Kidney (tissue), 14 donors: ENCODE data around the gene DLGAP1. TPM values are rescaled to one million over a fixed set of nuclear protein-coding genes. Genes with fewer than 3 reads are reported as not detected.

Experiments
- DNase-seq, 5 donors: peaks; one replicate each; pipeline ENCODE4 v3.0.0-alpha.2; 2013 to 2020
- FAIRE-seq: peaks from 2 replicates; lab custom pipeline; 2012; peaks lifted over from hg19 to GRCh38; lab: Jason Lieb, UNC
- H3K27ac ChIP-seq, 2 donors: one replicate each; pipeline ENCODE4 v1.7.0; 2013; ENCODE audit warnings: low read depth in 2 of 2, low read length in 2 of 2, inconsistent platforms in 1 of 2
- H3K27me3 ChIP-seq: one replicate; pipeline ENCODE4 v1.7.1; 2013; ENCODE audit warnings: low read length, inconsistent platforms; ENCODE audit not compliant: control insufficient read depth, insufficient read depth
- H3K36me3 ChIP-seq, 3 donors: one replicate each; pipeline versions ENCODE4 v1.7.0 to v1.7.1; 2013; ENCODE audit warnings: low read length in 3 of 3, control low read depth in 1 of 3, inconsistent platforms in 1 of 3; ENCODE audit not compliant: insufficient read depth in 3 of 3, control insufficient read depth in 2 of 3
- H3K4me1 ChIP-seq, 3 donors: one replicate each; pipeline versions ENCODE4 v1.7.0 to v1.7.1; 2013; ENCODE audit warnings: low read length in 3 of 3, inconsistent platforms in 1 of 3, low read depth in 1 of 3; ENCODE audit not compliant: control insufficient read depth in 2 of 3, insufficient read depth in 2 of 3
- H3K4me3 ChIP-seq, 3 donors: one replicate each; pipeline versions ENCODE4 v1.7.0 to v1.8.1; 2013; ENCODE audit warnings: low read length in 3 of 3, control low read depth in 1 of 3, inconsistent platforms in 1 of 3
- H3K9ac ChIP-seq, 3 donors: one replicate each; pipeline versions ENCODE4 v1.7.0 to v1.7.1; 2013; ENCODE audit warnings: low read length in 3 of 3, control low read depth in 1 of 3, inconsistent platforms in 1 of 3
- H3K9me3 ChIP-seq, 3 donors: one replicate each; pipeline versions ENCODE4 v1.7.0 to v1.7.1; 2013; ENCODE audit warnings: low read length in 3 of 3, control low read depth in 1 of 3, inconsistent platforms in 1 of 3; ENCODE audit not compliant: control insufficient read depth in 2 of 3, insufficient read depth in 1 of 3
- intact Hi-C: fragments of 100-400 bp; cut with DNase I; formaldehyde crosslinking; loops from one replicate; pipeline ENCODE4 v1.11.1; 2022
- polyA plus RNA-seq: library from polyadenylated mRNA; stranded (reverse); fragments of 350-450 nt; fragmentation: Illumina TruSeq; extraction: RNeasy Lipid Tissue Mini Kit (QIAGEN cat#74804); gene quantifications from one replicate; pipeline ENCODE4 v1.2.3, GENCODE V29; 2014; ENCODE audit warnings: low read depth, low replicate concordance; ENCODE audit not compliant: insufficient read depth
- total RNA-seq: library from RNA; stranded (reverse); fragmentation: NEBNext Ultra II Directional; extraction: Animal tissue kit (Norgen Biotek cat#: 25700); gene quantifications from one replicate; pipeline ENCODE4 v1.2.1, GENCODE V29; 2021
- TF ChIP-seq, protein P1 (sequence below): IDR thresholded peaks from 3 replicates; pipeline ENCODE4 v1.5.1; 2012; ENCODE audit warnings: mild to moderate bottlenecking, moderate library complexity, borderline replicate concordance; ENCODE audit not compliant: insufficient read depth; ENCODE audit errors: extremely low read depth
- donor health status: control.
- donor health status: control.
- donor health status: control.
- donor health status: control.
- donor health status: control.
- donor health status: DM: yes; HTN: yes; CAD: no.
- donor health status: Normal renal cell carcinoma (clear cell type).

DLGAP1 gene
- total and polyA plus RNA-seq, 2 donors from 2014 or later: 1.2 to 32.8 TPM

- no peak overlapping the region for H3K4me3 ChIP-seq
- no peak overlapping the region for H3K27ac ChIP-seq
- DNase-seq: no peak
- no peak overlapping the region for H3K9ac ChIP-seq
- no peak for FAIRE-seq
- H3K9me3 ChIP-seq: no peaks in the 10 kb centered on the region
- H3K4me1 ChIP-seq: no peaks in the 10 kb centered on the region
- H3K36me3 ChIP-seq: no peaks in the 10 kb centered on the region
- TF ChIP-seq, protein P1, sequence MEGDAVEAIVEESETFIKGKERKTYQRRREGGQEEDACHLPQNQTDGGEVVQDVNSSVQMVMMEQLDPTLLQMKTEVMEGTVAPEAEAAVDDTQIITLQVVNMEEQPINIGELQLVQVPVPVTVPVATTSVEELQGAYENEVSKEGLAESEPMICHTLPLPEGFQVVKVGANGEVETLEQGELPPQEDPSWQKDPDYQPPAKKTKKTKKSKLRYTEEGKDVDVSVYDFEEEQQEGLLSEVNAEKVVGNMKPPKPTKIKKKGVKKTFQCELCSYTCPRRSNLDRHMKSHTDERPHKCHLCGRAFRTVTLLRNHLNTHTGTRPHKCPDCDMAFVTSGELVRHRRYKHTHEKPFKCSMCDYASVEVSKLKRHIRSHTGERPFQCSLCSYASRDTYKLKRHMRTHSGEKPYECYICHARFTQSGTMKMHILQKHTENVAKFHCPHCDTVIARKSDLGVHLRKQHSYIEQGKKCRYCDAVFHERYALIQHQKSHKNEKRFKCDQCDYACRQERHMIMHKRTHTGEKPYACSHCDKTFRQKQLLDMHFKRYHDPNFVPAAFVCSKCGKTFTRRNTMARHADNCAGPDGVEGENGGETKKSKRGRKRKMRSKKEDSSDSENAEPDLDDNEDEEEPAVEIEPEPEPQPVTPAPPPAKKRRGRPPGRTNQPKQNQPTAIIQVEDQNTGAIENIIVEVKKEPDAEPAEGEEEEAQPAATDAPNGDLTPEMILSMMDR: no peak
- H3K27me3 ChIP-seq: no peaks in the 10 kb centered on the region
- intact Hi-C loops: no loop called here
These were observed 51.3 kb downstream of the DLGAP1 start for GRCh38 chr18:4403836-4404235.

- no peaks in the 10 kb centered on the region for H3K27me3 ChIP-seq
- FAIRE-seq (no peak), DNase-seq (no peak)
- H3K27ac ChIP-seq: no peak overlapping the region
- H3K9me3 ChIP-seq: no peaks in the 10 kb centered on the region
- intact Hi-C loops: no loop called here
- H3K36me3 ChIP-seq: no peaks in the 10 kb centered on the region
- TF ChIP-seq, protein P1: no peak
- H3K9ac ChIP-seq: no peak overlapping the region
- no peaks in the 10 kb centered on the region for H3K4me1 ChIP-seq
- no peak overlapping the region for H3K4me3 ChIP-seq
These were observed 54.2 kb downstream of the DLGAP1 start for GRCh38 chr18:4400911-4401310.

- Histone ChIP-seq H3K9ac (no peak overlapping the region), H3K4me1 (no peaks in the 10 kb centered on the region), H3K27me3 (no peaks in the 10 kb centered on the region), H3K27ac (no peak overlapping the region), H3K4me3 (no peak overlapping the region), H3K36me3 (no peaks in the 10 kb centered on the region), H3K9me3 (no peaks in the 10 kb centered on the region)
- FAIRE-seq: no peak
- no peak for DNase-seq
- TF ChIP-seq, protein P1: no peak
- intact Hi-C loops: no loop called here
These were observed 55.2 kb downstream of the DLGAP1 start for GRCh38 chr18:4399929-4400328.

DNA sequence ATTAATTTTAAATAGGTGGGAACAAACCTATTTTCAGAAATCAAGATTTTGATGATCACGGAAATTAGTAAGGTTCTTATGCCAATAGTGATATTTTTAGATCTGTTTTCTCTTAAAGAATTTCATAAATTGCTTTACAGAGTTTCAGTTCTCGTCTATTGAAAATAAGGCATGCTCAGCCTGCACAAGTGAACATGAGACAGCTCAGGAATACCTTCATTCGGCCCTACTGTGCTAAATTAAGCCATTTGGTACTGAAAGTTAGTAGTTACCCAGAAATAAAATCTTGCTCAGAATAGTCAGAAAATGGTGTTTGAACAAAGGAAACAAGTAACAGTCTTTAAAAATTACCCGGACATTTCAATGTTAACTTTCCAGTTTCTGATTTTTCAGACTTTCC is 60.4 kb downstream of the DLGAP1 start:
- no peak for FAIRE-seq
- intact Hi-C loops: no loop called here
- Histone ChIP-seq H3K9me3 (no peaks in the 10 kb centered on the region), H3K36me3 (no peaks in the 10 kb centered on the region), H3K27ac (no peak overlapping the region), H3K4me1 (no peaks in the 10 kb centered on the region), H3K4me3 (no peak overlapping the region), H3K9ac (no peak overlapping the region), H3K27me3 (no peaks in the 10 kb centered on the region)
- DNase-seq: no peak
- TF ChIP-seq, protein P1: no peak
